Hindlimb muscle (tissue), 1 donor: ENCODE results near the gene EMC10. TPM values are rescaled to one million over a fixed set of nuclear protein-coding genes. Genes with fewer than 3 reads are reported as not detected.
"Not testable (repeated sequence)": the region's sequence is repeated elsewhere in the genome, so short reads cannot be mapped to it uniquely, and the experiment has no call there.

ENCODE experiments used
- DNase-seq: peaks from one replicate; pipeline ENCODE4 v3.0.0-alpha.2; 2013
- polyA plus RNA-seq: library from polyadenylated mRNA; unstranded; fragments of 120-200 nt; gene quantifications from one replicate; pipeline ENCODE4 v1.2.1, GENCODE V29; 2013; ENCODE audit not compliant: insufficient read length

Gene EMC10
- polyA plus RNA-seq, 1 donor = 95.9 TPM

- no peak for DNase-seq
These were observed 40.1 kb downstream of the EMC10 start for GRCh38 chr19:50516456-50516855.

DNA sequence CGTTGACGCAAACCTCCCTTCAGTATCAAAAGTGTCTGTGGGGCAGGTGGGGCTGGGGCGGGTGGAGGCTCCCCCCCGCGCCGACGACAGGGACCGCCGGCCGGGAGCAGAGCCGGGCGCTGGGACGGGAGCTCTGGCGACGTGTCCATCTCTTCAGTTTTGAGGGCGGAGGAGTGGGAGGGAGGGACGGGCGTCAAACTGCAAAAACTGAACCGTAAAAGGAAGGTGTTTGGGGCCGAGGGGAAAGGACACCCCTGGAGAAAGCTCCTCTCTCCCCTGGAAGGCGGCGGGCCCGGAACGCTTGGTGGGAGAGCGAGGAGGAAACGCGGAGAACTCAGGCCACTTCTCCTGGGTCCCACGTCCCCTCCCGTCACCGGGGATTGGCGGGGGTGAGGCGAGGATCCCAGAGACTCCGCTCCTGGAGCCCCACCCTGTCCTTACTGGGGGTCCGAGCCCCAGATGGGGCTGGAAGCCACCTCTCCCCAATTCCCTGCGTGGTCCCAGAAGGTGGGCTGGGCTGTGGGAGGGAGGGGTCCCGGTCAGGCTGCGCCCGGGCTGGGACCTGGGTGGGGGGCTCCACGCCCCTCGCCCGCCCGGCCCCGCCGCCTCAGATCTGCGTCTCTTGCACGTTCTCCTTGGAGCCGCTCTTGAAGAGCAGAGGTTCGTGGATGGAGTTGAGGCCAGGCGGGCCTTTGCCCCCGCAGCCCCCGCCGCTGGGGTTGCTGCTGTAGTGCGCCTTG lies 40.8 kb downstream of the EMC10 start:
- no peak for DNase-seq

- no peak for DNase-seq
These were observed 41.4 kb downstream of the EMC10 start for GRCh38 chr19:50517704-50518075.

GRCh38 chr19:50518091-50519005 lies 42.0 kb downstream of the EMC10 start:
- DNase-seq = no peak

GRCh38 chr19:50519006-50519575 lies 42.8 kb downstream of the EMC10 start:
- DNase-seq = no peak

DNA sequence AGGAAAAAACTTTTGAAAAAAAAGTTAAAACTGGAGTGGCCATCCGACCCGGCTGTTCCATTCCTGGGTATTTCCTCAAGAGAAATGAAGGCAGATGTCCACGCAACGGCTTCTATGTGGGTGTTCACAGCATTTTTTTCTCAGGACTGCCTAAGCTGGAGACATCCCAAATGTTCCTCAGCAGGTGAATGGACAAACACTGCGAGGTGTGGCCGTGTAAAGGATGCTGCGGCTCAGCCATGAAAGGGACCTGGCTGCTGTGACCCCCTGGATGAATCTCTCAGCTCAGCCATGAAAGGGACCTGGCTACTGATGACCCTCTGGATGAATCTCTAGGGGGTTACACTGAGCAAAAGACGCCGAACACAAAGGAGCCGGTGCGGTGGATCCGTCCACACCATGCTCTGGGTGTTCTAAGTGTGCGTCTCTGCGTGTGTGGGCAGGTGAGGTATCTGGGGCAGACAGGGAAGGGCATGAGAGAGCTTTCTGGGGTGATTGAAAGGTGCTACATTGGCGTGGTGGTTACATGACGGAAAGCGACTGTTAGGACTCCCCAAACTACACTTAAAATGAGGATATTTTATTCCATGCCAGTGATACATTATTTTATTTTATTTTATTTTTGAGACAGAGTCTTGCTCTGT lies 44.6 kb downstream of the EMC10 start:
- no peak for DNase-seq

DNA sequence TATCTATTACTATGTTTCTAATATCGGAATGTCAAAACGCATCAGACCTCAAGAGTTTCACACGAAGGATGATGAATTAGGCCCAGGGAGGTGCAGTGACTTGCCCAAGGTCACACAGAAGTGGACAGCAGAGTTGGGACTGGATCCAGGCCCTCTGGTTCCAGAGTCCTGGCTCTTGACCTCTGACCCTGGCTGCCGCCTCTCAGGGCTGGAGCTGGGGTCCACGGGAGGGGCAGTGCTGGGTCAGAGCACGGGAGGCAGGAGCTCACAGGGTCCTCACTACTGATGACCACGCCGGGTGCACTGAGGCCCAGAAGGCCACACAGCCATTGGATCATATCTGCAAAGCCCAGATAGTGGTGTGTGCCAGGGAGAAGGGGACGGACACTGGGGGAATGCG lies 46.6 kb downstream of the EMC10 start:
- DNase-seq = no peak

DNA sequence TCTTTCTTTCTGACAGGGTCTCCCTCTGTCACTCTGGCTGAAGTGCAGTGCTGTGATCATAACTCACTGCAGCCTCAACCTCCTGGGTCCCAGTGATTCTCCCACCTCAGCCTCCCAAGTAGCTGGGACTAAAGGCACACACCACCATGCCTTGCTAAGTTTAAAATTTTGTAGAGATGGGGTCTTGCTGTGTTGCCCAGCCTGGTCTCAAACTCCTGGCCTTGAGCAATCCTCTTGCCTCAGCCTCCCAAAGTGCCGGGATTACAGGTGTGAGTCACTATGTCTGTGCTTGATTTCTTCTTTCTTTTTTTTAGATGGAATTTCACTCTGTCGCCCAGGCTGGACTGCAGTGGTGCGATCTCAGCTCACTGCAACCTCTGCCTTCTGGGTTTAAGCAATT lies 51.7 kb downstream of the EMC10 start:
- DNase-seq = not testable (repeated sequence)

- no peak for DNase-seq
These were observed 54.9 kb downstream of the EMC10 start for GRCh38 chr19:50531171-50531612.

GRCh38 chr19:50532952-50533351 lies 56.6 kb downstream of the EMC10 start:
- DNase-seq = no peak

DNA sequence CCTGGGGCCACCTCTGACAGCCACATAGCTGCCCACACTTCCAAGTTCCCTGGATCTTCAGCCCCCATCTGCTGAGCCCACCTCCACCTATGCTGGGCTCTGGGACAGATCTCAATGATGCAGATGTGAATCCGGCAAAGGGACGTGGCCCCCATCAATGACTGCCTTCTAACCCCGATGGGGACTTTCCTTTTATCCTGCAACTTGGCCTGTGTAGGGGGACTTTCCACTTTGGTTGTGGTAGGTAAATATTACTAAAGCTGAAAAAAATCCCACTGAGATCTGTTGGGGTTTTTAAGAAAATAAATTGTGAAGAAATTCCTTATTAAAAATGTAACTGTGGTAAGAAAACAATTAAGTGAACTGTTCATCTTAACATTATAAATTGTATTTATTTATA lies 58.2 kb downstream of the EMC10 start:
- DNase-seq = no peak

GRCh38 chr19:50535672-50536187 lies 59.4 kb downstream of the EMC10 start:
- no peak for DNase-seq

DNA sequence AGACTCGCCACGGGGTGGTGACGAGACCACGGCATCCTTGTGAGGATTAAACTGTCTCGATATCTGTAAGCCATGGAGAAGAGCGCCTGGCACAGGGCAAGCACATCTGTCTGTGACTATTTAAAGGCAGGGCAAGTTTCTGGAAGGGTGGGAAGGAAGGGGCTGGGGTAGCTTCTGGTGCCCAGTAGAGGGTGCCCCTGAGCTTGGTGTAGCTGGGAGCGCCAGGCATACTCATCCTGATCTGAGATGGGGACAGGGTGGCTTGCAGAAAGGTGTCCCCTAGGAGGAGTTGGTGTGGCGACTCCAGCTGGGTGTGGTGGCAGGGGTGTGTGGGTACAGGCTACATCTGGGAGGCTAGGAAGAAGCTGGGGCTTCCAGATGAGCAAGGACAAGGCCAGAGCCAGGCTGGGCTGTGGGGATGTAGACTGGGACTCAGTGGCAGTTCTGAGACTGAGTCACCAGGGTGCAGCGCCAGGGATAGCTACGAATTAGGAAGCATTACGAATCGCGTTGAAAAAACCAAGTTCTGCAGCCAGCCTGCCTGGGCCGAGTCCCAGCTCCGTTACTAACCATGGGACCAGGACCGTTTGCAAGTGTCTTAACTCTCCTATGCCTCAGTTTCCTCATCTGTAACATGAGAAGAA lies 60.5 kb downstream of the EMC10 start:
- no peak for DNase-seq

DNA sequence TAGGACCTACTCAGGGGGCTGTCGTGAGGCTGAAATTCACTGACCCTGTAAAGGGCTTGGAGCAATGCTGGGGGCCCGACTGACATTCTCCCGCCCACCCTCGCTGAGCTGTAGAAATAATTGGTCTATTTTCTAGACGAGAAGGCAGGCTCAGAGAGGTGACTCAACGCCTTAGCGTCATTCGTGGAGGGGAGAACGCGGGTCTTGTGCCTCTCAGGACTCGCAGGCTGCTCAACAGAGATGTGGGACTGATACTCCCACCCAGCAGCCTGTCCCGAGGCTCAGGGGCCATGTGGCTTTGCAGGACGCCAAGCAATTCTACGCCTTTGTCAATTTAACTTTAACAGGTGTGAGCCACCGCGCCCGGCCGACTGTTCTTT lies 61.0 kb downstream of the EMC10 start:
- no peak for DNase-seq

DNA sequence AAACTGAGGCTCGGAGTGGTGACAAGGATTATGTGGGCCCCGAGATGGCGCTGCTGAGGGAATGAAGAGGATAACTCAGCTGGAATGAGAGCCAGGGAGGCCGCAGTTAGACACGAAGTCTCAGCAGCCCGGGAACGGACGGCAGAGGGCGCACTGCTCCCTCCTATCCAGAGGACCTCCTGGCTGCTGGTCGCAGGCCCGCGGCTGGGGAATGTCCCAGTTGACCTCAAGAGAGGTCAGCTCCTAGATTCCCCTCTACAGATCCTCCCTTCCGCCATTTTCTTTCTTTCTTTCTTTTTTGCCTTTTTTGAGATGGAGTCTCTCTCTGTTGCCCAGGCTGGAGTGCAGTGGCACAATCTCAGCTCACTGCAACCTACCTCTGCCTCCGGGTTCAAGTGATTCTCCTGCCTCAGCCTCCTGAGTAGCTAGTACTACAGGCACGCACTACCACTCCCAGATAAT lies 61.5 kb downstream of the EMC10 start:
- DNase-seq = peak; percentile 65

Other genes with a start within 250 kb of the EMC10 start
- 1.1 TPM for gene KCNC3, start 147.1 kb upstream of the EMC10 start, polyA plus RNA-seq
- gene NAPSA, start 110.9 kb upstream of the EMC10 start, polyA plus RNA-seq = 0.74 TPM
- 24.5 TPM for gene NR1H2, start 100.0 kb upstream of the EMC10 start, polyA plus RNA-seq
- gene POLD1, start 92.2 kb upstream of the EMC10 start, polyA plus RNA-seq = 19.7 TPM
- gene SPIB, start 57.6 kb upstream of the EMC10 start, polyA plus RNA-seq = 1.3 TPM
- gene MYBPC2, start 43.6 kb upstream of the EMC10 start, polyA plus RNA-seq = 287 TPM
- gene GARIN5A, start 341 bp downstream of the EMC10 start, polyA plus RNA-seq = 6.8 TPM
- gene JOSD2, start 34.7 kb downstream of the EMC10 start, polyA plus RNA-seq = 28.5 TPM
- gene ASPDH, start 37.4 kb downstream of the EMC10 start, polyA plus RNA-seq = 0.62 TPM
- gene LRRC4B, start 91.9 kb downstream of the EMC10 start, polyA plus RNA-seq = 9.7 TPM
- 0.36 TPM for gene SYT3, start 163.4 kb downstream of the EMC10 start, polyA plus RNA-seq
- gene C19orf81, start 172.9 kb downstream of the EMC10 start, polyA plus RNA-seq = 1.9 TPM
- gene SHANK1, start 243.3 kb downstream of the EMC10 start, polyA plus RNA-seq = 38.7 TPM
- 21.5 TPM for gene CLEC11A, start 246.9 kb downstream of the EMC10 start, polyA plus RNA-seq